Right lobe of liver (tissue), 6 donors: ENCODE measurements around the gene CEP128. TPM values are rescaled to one million over a fixed set of nuclear protein-coding genes. Genes with fewer than 3 reads are reported as not detected.

Experiments used
- ATAC-seq, 4 donors: fragments of 200-7000 bp; cut with Tn5 transposase; one replicate each; pipeline ENCODE4 v1.9.1; 2020; ENCODE audit warnings: mild to moderate bottlenecking in 4 of 4, moderate library complexity in 4 of 4
- DNase-seq, 3 donors: peaks; one replicate each; pipeline ENCODE4 v3.0.0-alpha.2; 2020
- H3K27ac ChIP-seq, 3 donors: fragments of 200-600 bp; one replicate each; pipeline ENCODE4 v1.8.0; 2022
- H3K27me3 ChIP-seq, 2 donors: fragments of 200-600 bp; one replicate each; pipeline ENCODE4 v1.8.0; 2022
- H3K36me3 ChIP-seq, 4 donors: fragments of 200-600 bp; sonication (generic) in 1 of 4; one replicate each; pipeline versions ENCODE4 v1.5.1 to v1.8.0; 2017 to 2022; ENCODE audit warnings: control low read depth in 1 of 4
- H3K4me1 ChIP-seq, 4 donors: fragments of 200-600 bp; sonication (generic) in 1 of 4; one replicate each; pipeline versions ENCODE4 v1.5.1 to v1.8.0; 2017 to 2022; ENCODE audit warnings: control low read depth in 1 of 4
- H3K4me3 ChIP-seq, 3 donors: fragments of 200-600 bp; one replicate each; pipeline ENCODE4 v1.8.0; 2022
- H3K9me3 ChIP-seq, 4 donors: fragments of 200-600 bp; sonication (generic) in 1 of 4; one replicate each; pipeline versions ENCODE4 v1.5.1 to v1.8.0; 2017 to 2022; ENCODE audit warnings: control low read depth in 1 of 4
- POLR2A ChIP-seq: fragments of 450-650 bp; IDR thresholded peaks from one replicate; pipeline ENCODE4 v1.6.1; 2017; ENCODE audit warnings: antibody characterized with exemption, mild to moderate bottlenecking
- WGBS: methylation state at CpG from one replicate; pipeline ENCODE4 v1.1.6; 2018; ENCODE audit warnings: low coverage, low lambda C conversion rate; ENCODE audit not compliant: insufficient coverage; ENCODE audit errors: missing lambda C conversion rate; 5-methylcytosine and 5-hydroxymethylcytosine counted together
- intact Hi-C, 2 donors: fragments of 100-400 bp; cut with DNase I; formaldehyde crosslinking; loops; one replicate each; pipeline versions ENCODE4 v1.11.2 to v1.14.1; 2022
- total RNA-seq, 6 experiments: library from RNA; depleted of rRNA in 2 of 6; stranded (reverse); fragments of >200 nt in 2 of 6; fragmentation: NEBNext Ultra II Directional in 3 of 6; extraction: Animal tissue kit (Norgen Biotek cat#: 25700) in 3 of 6; gene quantifications; one replicate each; pipeline versions ENCODE4 v1.1.0 to v1.2.4, GENCODE V29; 2016 to 2023
- TF ChIP-seq, protein P1 (sequence below), 4 donors: fragments of 200-600 bp in 3 of 4; fragments of 450-650 bp in 1 of 4; IDR thresholded peaks; one replicate each; pipeline versions ENCODE4 v1.5.1 to v1.8.0; 2016 to 2022; ENCODE audit warnings: antibody characterized with exemption in 4 of 4, mild to moderate bottlenecking in 2 of 4
- donor health status: DM: no; HTN: yes; CAD: no.
- donor health status: DM: no; HTN: no; CAD: no.
- donor health status: DM: no; HTN: no; CAD: no.
- donor health status: DM: no; HTN: yes; CAD: no.
- donor health status: DM: no; HTN: yes; CAD: no.

The CEP128 gene
- total RNA-seq, 6 experiments from 2014 or later = 0.81 to 9.5 (median 1.7) TPM

DNA sequence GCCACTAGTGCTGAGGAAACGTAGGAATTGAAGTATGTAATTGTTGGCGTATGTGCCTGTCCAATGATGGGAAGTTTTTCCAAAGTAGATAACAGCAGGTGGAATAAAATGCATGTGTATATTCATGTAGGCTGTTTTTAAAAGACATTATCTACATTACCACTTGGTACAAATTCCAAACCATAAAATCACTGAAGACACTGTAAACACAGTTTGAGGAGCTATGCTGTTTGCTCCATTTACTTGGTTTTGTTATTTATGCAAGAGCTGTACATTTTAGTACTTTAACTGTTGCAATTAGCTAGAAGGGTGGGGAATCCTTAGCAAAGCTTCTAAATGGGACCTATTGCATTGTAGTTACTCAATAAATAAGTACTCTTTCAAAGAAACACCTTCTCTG, 455.8 kb downstream of the CEP128 start:
- DNase-seq (no peak), ATAC-seq (no peak)
- intact Hi-C loops = no loop called here
- no peak overlapping the region for H3K4me3 ChIP-seq
- no peaks in the 10 kb centered on the region for H3K4me1 ChIP-seq
- no peaks in the 10 kb centered on the region for H3K9me3 ChIP-seq
- TF ChIP-seq POLR2A = no peak
- TF ChIP-seq, protein P1, sequence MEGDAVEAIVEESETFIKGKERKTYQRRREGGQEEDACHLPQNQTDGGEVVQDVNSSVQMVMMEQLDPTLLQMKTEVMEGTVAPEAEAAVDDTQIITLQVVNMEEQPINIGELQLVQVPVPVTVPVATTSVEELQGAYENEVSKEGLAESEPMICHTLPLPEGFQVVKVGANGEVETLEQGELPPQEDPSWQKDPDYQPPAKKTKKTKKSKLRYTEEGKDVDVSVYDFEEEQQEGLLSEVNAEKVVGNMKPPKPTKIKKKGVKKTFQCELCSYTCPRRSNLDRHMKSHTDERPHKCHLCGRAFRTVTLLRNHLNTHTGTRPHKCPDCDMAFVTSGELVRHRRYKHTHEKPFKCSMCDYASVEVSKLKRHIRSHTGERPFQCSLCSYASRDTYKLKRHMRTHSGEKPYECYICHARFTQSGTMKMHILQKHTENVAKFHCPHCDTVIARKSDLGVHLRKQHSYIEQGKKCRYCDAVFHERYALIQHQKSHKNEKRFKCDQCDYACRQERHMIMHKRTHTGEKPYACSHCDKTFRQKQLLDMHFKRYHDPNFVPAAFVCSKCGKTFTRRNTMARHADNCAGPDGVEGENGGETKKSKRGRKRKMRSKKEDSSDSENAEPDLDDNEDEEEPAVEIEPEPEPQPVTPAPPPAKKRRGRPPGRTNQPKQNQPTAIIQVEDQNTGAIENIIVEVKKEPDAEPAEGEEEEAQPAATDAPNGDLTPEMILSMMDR (IDR thresholded peaks at IDR 0.05) = no peak
- no peaks in the 10 kb centered on the region for H3K36me3 ChIP-seq
- no peak overlapping the region for H3K27ac ChIP-seq
- 89% methylated on average over 2 of the region's 2 CpGs for WGBS
- H3K27me3 ChIP-seq = no peaks in the 10 kb centered on the region

DNA sequence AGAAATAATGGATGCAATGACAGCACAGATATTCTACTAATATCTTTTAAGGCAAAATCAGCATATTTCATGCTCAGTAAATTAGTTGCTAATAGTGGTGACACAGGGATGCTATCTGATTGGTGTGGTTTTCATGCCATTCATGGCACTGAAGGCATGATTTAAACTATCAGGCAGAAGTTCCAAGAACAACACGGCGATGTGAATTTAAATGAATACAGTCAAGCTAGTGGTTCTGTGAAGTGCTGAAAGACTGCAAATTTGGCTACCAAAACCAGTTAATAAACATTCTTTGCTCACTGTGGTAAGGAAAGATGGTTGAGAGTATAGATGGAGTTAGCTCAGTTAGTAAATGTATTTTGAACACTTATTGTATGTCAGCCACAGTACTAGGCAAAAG, 458.2 kb downstream of the CEP128 start:
- DNase-seq = no peak
- Histone ChIP-seq H3K4me3 (no peak overlapping the region), H3K9me3 (no peaks in the 10 kb centered on the region), H3K36me3 (no peaks in the 10 kb centered on the region), H3K27me3 (no peaks in the 10 kb centered on the region), H3K4me1 (no peaks in the 10 kb centered on the region), H3K27ac (no peak overlapping the region)
- no peak for ATAC-seq
- intact Hi-C loops = no loop called here
- TF ChIP-seq, protein P1 (IDR thresholded peaks at IDR 0.05) = no peak
- TF ChIP-seq POLR2A = no peak
- WGBS = 100% methylated on average over 2 of the region's 2 CpGs

DNA sequence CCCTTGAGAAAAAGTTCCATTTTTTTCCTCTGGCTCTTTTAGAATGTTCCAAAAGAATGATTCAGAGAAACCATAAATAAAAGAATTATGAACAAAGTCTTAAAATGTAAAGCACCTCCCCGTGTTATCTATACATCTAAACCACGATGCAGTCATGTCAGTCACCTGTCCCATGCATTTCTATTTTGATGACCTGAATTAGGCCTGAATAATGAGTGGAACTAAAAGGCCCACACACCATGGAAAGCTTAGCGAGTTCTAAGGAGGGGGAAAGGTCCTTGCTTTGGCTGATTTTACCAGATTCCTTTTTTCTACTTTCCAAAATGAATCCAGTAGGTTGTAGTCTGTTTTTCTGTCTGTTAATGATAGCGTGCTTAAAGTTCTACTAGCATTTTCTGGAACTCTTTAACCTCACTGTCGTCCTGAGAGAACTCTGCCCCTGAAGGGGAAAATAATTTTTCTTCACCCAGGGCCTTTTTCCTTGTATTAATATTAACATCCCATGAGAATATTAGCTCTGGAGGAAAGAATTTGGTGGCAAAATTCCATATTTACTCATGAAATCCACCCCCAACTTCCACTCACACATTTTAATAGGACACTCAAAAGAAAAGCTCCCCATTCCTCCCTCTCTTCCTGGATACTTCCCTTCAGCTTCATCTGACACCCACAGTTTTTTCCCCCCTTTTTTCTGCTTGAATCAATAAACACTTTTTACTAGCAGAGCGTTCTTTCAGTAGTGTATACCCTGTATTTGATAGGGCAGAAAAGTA, 464.0 kb downstream of the CEP128 start:
- WGBS = 73% methylated on average over 6 of the region's 6 CpGs
- ATAC-seq = no peak
- DNase-seq = no peak
- H3K27ac ChIP-seq = no peak overlapping the region
- no peaks in the 10 kb centered on the region for H3K36me3 ChIP-seq
- H3K9me3 ChIP-seq = no peaks in the 10 kb centered on the region
- intact Hi-C loops = no loop called here
- no peaks in the 10 kb centered on the region for H3K27me3 ChIP-seq
- TF ChIP-seq POLR2A = no peak
- TF ChIP-seq, protein P1 (IDR thresholded peaks at IDR 0.05) = no peak
- no peaks in the 10 kb centered on the region for H3K4me1 ChIP-seq
- no peak overlapping the region for H3K4me3 ChIP-seq

DNA sequence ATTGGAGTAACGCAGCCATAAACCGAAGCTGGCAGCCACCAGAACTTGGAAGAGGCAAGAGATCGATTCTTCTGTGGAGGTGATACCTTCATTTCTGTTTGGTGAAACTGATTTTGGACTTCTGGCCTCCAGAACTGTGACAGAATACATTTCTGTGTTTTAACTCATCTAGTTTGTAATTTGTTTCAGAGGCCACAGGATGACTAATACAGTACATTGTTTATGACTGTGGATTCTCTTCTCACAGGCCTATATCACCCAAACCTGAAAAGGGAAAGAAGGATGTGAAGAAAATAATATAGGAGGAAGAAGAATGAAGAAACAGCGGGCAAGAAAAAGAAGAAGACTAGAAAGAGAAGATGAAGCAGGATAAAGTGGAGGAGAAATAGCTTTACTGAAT, 466.5 kb downstream of the CEP128 start:
- 85% methylated on average over 4 of the region's 4 CpGs for WGBS
- intact Hi-C loops = no loop called here
- no peak for ATAC-seq

More for the DNA sequence above, 466.5 kb downstream of the CEP128 start:
- H3K4me1 ChIP-seq = no peaks in the 10 kb centered on the region
- H3K36me3 ChIP-seq = no peaks in the 10 kb centered on the region
- H3K27ac ChIP-seq = no peak overlapping the region
- no peak overlapping the region for H3K4me3 ChIP-seq
- H3K27me3 ChIP-seq = no peaks in the 10 kb centered on the region
- H3K9me3 ChIP-seq = no peaks in the 10 kb centered on the region
- TF ChIP-seq POLR2A = no peak
- TF ChIP-seq, protein P1 (IDR thresholded peaks at IDR 0.05) = no peak
- DNase-seq = no peak
